ENCODE data around the gene CCT2. TPM values are rescaled to one million over a fixed set of nuclear protein-coding genes. Genes with fewer than 3 reads are reported as not detected.

The CCT2 gene
- total and polyA plus RNA-seq, 7 donors = 96.9 to 353 (median 160) TPM

DNA sequence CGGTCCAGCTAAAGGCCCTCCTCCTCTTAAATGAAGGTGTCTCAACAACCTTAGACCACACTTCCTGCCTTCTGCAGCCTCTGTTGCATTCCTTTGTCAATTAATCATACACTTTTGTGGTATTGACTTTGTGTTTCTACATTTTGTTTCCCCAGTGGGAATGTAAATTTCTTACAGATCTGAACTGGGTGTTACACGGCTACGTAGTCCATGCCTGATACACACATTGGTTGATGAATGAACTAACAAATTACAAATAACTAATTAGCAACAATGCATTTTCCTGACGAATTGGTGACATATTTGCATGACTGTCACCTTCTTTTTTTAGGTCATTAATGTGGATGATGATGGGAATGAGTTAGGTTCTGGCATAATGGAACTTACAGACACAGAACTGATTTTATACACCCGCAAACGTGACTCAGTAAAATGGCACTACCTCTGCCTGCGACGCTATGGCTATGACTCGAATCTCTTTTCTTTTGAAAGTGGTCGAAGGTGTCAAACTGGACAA is 15.2 kb upstream of the CCT2 start:
- DNase-seq (no peak), ATAC-seq (no peak)
- H3K9me3 ChIP-seq = no peaks in the 10 kb centered on the region
- peaks cover 4% of the 10 kb centered on the region for H3K4me1 ChIP-seq
- H3K27ac ChIP-seq = peak overlapping the region; percentile 36
- intact Hi-C loops (cut with DNase I) = loop anchor here (2.0 to 10.0 kb wide), 4 partner anchors 99 to 213 kb away; partner anchors contain the start of genes FRS2 (in 2 of the 2) and YEATS4 (in 2 of the 2)
- peaks cover 0 to 69% of the 10 kb centered on the region in 2 donors for H3K36me3 ChIP-seq (ENCODE audit: insufficient read depth in 1 of 2, low read depth in 1 of 2)
- no peak overlapping the region for H3K4me3 ChIP-seq
- TF ChIP-seq, protein P1, sequence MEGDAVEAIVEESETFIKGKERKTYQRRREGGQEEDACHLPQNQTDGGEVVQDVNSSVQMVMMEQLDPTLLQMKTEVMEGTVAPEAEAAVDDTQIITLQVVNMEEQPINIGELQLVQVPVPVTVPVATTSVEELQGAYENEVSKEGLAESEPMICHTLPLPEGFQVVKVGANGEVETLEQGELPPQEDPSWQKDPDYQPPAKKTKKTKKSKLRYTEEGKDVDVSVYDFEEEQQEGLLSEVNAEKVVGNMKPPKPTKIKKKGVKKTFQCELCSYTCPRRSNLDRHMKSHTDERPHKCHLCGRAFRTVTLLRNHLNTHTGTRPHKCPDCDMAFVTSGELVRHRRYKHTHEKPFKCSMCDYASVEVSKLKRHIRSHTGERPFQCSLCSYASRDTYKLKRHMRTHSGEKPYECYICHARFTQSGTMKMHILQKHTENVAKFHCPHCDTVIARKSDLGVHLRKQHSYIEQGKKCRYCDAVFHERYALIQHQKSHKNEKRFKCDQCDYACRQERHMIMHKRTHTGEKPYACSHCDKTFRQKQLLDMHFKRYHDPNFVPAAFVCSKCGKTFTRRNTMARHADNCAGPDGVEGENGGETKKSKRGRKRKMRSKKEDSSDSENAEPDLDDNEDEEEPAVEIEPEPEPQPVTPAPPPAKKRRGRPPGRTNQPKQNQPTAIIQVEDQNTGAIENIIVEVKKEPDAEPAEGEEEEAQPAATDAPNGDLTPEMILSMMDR (IDR thresholded peaks at IDR 0.05) = no peak
- WGBS, 3 donors = 91 to 92% (median 92%) methylated on average over 10 of the region's 10 CpGs
- no peaks in the 10 kb centered on the region for H3K27me3 ChIP-seq (ENCODE audit: insufficient read depth in 3 of 3, low read length in 2 of 3)

DNA sequence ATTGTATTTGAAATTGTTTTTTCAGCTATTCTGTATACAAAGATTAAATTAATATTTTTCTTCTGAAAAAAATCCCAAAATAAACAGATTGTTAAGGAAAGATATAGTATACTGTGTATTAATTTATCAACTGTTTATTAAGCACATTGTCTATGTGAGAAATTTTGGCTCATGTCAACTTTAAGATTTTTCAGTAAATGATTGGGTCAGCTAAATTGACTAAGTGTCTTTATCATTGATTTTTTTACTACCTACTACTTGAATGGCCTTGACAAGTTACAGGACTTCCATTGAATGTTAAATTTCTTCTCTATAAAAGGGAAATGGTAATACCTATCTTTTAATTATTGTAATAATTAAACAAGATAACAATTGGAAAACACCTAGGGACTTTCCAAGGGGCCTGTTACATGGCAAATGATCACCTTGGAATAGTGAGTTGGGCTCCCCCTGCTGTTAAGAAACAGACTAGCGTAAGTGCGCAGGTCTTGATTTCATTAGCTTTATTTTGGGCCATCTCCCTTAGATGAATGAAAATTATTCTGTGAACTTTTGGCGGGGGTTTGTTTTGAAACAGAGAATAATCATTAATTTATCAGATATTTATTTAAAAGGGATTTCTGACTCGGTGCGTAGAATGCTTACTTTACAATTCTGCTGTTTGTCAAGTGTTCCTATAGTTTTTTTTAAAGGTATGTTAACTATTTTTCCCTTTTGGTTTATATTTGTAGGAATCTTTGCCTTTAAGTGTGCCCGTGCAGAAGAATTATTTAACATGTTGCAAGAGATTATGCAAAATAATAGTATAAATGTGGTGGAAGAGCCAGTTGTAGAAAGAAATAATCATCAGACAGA is 14.5 kb upstream of the CCT2 start:
- ATAC-seq (peak; percentile 69 to 90 (median 77)), DNase-seq (no peak)
- Histone ChIP-seq H3K27ac (peak overlapping the region; percentile 36), H3K9me3 (no peaks in the 10 kb centered on the region), H3K4me1 (peaks cover 4% of the 10 kb centered on the region), H3K36me3 (ENCODE audit: insufficient read depth in 1 of 2, low read depth in 1 of 2) (peaks cover 0 to 69% of the 10 kb centered on the region in 2 donors), H3K27me3 (ENCODE audit: insufficient read depth in 3 of 3, low read length in 2 of 3) (no peaks in the 10 kb centered on the region), H3K4me3 (no peak overlapping the region)
- 49 to 57% (median 52%) methylated on average over 6 of the region's 6 CpGs for WGBS, 3 donors
- intact Hi-C loops (cut with DNase I) = loop anchor here (2.0 to 10.0 kb wide), 3 partner anchors 100 to 213 kb away; partner anchors contain the start of genes FRS2 (in 2 of the 2) and YEATS4 (in 2 of the 2)
- TF ChIP-seq, protein P1 (IDR thresholded peaks at IDR 0.05) = peak; percentile 83

DNA sequence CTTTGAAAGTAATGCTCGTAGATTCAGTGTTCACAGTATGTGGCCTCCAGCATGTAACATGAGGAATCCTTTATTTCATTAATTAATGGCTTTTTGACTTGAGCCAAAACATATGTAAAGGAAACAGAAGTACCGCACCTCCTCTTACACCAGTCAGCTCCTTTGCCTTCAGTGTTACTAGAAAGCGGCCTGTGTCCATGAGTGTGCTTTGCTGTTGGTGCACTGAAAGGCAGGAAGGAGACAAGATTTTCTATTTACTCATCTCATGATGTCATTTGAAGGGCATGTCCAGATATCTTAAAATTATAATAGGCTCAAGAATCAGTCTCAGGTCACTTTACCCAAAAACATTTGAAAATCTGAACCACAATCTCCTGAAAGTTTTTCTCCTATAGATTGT is 9.9 kb upstream of the CCT2 start:
- TF ChIP-seq, protein P1 (IDR thresholded peaks at IDR 0.05) = no peak
- no peak overlapping the region for H3K27ac ChIP-seq
- 94 to 97% (median 95%) methylated on average over 3 of the region's 3 CpGs for WGBS, 3 donors
- peaks cover 0 to 54% of the 10 kb centered on the region in 2 donors for H3K36me3 ChIP-seq (ENCODE audit: insufficient read depth in 1 of 2, low read depth in 1 of 2)
- intact Hi-C loops (cut with DNase I) = loop anchor here in 1 of 2 donors (10.0 kb wide), 1 partner anchor 191 kb away; no protein-coding TSS in a partner anchor
- no peaks in the 10 kb centered on the region for H3K9me3 ChIP-seq
- no peaks in the 10 kb centered on the region for H3K27me3 ChIP-seq (ENCODE audit: insufficient read depth in 3 of 3, low read length in 2 of 3)
- H3K4me1 ChIP-seq = peaks cover 4% of the 10 kb centered on the region
- ATAC-seq = no peak
- DNase-seq = no peak
- no peak overlapping the region for H3K4me3 ChIP-seq

DNA sequence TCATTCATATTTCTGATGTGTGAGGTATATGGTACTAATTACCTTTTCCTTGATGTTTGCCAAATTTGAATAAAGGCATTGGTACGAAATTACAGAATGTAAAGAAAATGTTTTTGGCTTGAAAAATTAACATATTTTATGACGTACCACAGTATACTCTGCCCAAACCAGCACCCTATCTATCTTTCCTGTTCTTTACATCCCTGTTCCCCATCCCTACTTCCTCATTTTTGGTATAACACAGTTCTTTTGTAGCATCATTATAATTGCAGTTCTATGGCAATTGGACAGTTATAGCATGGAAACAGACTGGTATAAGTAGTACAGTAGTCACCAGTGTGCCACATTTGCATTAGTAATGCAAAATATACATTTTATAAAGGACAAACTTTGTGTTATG is 7.0 kb upstream of the CCT2 start:
- whole genome bisulfite sequencing, 3 donors = 88 to 93% (median 93%) methylated on average over 2 of the region's 2 CpGs
- H3K4me3 ChIP-seq = no peak overlapping the region
- H3K36me3 ChIP-seq (ENCODE audit: insufficient read depth in 1 of 2, low read depth in 1 of 2) = peaks cover 0 to 32% of the 10 kb centered on the region in 2 donors
- intact Hi-C loops (cut with DNase I) = loop anchor here in 1 of 2 donors (10.0 kb wide), 1 partner anchor 193 kb away; no protein-coding TSS in a partner anchor
- H3K27ac ChIP-seq = no peak overlapping the region
- no peaks in the 10 kb centered on the region for H3K9me3 ChIP-seq
- no peak for DNase-seq
- H3K27me3 ChIP-seq (ENCODE audit: insufficient read depth in 3 of 3, low read length in 2 of 3) = no peaks in the 10 kb centered on the region
- TF ChIP-seq, protein P1 (IDR thresholded peaks at IDR 0.05) = no peak
- no peak for ATAC-seq
- no peaks in the 10 kb centered on the region for H3K4me1 ChIP-seq
